GM18870 (cell line): ENCODE data around the gene NSUN5.
"Not testable (repeated sequence)": the region's sequence is repeated elsewhere in the genome, so short reads cannot be mapped to it uniquely, and the experiment has no call there.

Experiments
- ATAC-seq: cut with Tn5 transposase; IDR thresholded peaks from one replicate; pipeline ENCODE4 v1.9.1; 2021; ENCODE audit warnings: moderate library complexity; ENCODE audit not compliant: unreplicated experiment

The NSUN5 gene

DNA sequence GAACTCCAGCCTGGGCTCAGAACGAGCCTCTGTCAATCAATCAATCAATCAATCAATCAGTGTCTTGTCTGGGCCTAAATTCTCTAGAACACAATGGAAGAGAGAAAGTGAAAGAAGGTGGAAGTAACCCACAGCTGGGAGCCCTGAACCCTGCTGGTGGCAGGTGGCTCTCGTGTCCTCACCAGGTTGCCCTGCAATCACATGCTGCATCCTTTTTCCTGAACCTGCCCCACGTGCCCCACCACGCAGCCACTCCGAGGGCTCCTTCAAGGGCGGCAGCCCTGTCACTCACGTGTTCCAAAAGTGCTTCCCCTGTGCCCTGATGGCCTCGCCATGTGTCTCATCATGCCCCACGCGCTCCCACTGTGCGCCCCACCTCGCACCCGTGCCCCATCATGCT lies 18.8 kb upstream of the NSUN5 start:
- ATAC-seq = not testable (repeated sequence)

DNA sequence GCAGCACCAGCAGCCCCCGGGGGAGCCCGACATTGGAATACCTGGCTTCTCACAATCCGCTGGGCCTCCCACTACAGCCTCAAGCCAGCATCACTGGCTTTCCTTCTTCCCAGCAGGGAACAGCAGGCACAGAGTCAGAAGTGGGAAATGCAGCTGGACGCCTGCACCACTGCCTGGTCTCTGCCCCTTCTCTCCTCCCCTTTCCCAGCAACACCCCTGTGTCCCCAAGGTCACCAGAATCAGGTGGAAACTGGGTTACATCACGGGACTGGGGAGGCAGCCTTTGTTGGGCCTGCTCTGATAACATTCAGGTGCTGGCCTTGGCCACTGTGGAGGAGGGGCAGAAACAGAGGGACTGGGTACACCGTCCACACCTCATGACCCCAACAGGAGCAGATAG lies 16.8 kb upstream of the NSUN5 start:
- ATAC-seq = not testable (repeated sequence)

DNA sequence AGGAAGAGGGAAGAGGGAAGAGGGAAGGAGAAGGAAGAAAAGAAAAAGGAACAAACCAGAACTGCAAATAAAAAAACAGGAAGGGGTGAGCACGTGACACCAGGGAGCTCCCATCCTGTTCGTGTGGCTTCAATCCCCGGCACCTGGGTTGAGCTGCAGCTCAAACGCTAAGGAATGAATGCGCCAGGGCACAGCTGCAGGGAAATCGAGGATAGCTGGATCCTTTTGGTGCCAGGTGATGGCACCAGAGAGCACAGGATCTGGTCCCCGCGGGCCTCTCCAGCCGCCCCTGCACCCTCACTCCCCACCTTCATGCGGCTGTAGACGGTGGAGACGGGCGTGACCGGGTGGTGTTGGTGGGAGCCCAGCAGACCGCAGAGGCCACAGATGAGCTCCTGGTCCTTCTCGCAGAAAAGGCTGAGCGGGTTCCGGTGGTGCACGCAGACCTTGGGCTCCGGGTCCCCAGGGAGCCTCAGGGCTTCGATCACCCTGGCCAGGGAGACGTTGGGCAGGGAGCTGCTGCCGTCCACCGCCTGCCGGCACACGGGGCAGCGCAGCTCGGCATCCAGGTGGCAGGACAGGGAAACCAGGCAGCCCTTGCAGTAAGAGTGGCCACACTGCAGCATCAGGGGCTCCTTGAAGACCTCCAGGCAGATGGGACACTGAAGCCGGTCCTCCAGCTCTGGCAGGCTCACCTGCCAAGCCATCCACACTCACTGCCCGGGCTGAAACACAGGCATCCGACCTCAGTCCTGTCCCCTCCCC lies 15.6 kb upstream of the NSUN5 start:
- not testable (repeated sequence) for ATAC-seq

DNA sequence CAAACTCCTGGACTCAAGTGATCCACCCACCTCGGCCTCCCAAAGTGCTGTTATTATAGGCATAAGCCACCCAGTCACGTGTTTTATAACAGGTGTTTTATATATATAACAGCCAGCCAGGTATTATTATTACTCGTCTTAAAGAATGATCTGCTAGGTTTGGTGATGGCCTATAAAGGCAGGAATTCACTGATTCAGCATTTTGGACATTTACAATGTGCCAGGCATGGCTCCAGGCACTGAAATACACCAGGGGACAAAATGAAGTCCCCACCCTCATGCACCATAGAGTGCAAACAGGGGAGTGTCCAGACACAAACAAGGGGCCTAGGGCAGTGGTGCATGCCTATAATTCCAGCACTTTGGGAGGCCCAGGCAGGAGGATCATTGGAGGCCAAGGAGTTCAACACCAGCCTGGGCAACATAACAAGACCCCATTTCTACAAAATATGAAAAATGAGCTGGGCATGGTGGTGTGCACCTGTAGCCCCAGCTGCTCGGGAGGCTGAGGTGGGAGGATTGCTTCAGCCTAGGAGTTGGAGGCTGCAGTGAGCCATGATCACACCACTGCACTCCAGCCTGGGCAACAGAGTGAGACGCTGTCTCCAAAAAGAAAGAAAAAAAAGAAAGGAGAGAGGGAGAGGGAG lies 14.9 kb upstream of the NSUN5 start:
- ATAC-seq = not testable (repeated sequence)

DNA sequence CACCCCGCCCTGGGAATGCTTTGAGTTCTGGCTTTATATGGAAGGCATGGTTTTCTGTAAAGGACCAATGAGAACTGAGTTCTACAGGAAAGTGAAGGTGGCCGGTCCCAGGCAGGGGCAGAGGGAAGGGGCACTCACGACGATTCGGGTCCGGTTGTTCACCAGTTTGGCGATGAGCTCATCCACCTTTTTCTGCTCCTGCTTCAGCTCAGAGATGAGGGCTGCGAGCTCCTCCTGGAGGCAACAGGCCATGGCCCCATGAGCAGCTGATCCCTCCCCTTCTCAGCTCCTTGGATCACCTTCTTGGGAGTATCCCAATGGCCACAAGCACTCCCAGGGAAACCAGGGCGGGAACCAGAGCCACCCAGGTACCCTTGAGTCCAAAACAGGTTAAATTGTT lies 11.4 kb upstream of the NSUN5 start:
- not testable (repeated sequence) for ATAC-seq

DNA sequence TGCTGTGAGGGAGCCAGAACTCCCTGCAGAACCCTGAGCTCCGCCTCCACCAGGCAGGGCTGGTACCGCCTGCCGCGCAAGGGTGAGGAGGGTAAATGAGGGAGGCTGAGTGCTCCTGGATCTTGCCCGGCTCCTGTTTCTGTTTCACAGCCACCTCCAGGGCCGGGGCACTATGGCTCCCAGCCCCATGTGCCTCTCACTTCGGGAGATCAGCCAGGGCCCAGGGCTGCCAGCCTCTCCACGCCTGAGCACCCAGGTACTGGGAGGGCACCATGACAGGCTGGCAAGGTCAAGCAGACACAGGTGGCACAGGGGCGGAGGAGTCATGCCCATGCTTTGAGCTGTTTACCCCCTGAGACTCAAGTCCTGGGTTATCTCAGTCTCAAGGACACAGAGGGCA lies 10.9 kb upstream of the NSUN5 start:
- not testable (repeated sequence) for ATAC-seq

DNA sequence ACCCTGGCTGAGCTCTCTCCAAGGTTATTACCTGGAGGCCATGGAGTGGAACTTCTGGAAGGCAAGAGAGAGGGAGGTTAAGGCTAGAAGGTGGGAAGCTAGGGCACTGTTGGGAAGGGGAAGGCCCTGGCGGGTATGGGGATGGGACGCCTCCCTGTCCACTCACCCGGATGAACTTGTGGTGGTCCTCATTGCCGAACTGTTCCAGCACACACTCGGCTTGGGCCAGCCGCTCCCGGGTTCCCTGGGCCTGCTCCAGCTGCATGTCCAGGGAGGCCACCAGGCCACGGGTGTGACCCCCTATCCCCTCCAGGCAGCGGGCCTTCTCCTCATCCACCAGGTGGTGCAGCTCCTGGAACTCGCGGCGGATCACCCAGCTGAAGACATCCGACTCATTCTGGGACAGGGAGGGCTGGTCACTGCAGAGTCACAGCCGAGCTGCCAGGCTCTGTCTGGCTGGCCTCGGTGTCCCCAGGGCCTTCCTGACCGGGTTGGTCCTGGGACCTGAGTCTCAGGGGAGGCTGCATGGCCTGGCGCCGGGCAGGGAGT lies 10.1 kb upstream of the NSUN5 start:
- not testable (repeated sequence) for ATAC-seq

DNA sequence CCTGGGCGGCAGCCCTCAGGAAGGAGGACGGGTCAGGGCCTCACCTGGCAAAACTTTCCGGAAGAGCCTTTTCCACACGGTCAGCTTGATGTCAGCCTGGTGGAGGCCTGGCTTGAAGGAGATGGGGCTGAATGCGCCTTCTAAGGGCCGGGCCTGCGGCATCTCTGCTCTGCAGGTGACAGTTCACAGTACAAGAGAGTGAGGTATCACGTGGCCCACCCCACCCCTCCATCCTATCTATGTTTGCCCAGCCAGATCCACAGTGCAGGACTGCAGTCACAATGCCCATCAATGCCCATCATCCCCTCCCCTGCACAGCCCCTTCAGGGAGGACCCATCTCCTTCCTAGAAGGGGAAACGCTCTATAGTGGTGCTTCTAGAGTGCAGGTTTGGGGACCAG lies 7.9 kb upstream of the NSUN5 start:
- ATAC-seq = no peak

DNA sequence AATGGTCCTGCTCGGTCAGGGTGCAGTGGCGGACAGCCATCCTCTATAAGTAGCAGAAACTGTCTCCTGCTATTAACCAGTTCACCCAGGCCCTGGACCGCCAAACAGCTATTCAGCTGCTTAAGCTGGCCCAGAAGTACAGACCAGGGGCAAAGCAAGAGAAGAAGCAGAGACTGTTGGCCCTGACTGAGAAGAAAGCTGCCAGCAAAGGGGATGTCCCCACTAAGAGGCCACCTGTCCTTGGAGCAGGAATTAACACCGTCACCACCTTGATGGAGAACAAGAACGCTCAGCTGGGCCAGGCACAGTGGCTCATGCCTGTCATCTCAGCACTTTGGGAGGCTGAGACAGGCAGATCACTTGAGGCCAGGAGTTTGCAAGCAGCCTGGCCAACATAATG lies 5.6 kb upstream of the NSUN5 start:
- no peak for ATAC-seq

DNA sequence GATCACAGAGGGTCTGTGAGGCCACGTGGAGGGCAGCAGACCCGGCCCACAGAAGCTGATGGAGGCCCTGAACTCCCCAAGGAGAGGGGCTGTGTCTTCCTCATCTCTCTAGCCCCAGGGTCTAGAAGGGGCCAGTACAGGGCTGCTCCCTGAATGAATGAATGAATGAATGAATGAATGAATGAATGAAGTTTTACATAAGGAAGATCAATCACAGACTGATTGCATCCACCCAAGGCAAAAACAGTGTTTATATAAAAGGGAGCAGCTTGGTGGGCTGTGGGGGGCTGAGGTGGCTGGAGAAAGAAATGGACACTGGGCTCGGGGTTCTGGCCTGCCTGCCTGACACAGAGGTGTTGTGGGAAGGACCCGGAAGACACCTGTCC lies 4.9 kb upstream of the NSUN5 start:
- no peak for ATAC-seq

DNA sequence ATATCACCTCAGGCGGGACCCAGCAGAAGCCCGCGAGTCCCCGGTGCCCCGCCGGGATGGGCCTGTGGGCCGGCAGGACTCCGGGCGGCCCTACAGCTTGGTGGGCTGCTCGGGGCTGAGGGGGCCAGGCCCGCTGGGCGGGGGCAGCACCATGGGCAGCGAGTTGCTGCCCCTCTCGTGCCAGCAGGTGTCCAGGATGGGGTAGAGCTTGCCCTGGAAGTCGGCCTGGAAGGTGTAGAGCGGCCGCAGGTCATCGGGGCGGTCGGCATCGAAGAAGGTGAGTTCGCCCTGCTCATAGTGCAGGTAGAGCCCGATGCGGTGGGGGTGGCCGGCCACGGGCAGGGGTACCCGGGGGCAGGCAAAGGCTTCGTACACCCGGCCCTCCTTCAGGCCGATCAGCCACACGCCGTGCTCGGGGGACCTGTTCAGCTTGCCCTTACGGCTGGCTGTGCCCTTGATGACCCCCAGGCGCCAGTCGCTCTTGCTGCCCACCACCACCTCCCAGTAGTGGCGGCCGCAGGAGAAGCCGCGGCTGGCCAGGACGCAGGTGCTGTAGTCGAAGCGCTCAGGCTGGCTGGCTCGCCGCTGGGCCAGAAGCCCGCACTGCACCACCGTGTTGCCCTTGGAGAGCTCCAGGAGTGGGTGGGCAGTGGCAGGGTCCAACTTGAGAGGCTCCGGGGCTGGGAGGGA lies 4.3 kb upstream of the NSUN5 start:
- ATAC-seq = no peak

DNA sequence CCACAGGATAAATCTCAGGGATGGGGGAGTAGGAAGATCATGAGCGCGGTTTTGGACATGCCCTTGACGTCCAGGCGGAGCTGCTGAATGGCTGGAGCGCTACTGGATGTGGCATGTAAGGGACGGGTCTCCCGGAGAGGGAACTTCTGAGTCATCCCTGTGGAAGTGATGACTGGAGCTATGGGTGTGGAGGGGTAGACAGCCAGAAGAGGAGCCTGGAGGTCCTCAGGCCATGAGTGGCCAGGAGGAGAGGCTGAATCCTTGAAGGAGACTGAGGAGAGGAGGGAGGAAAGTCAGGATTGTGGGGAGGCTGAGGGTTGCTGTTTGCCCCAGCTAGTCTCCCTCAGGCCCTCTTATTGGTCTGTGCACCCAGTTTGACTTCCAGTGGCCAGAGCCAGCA lies 2.8 kb upstream of the NSUN5 start:
- not testable (repeated sequence) for ATAC-seq

DNA sequence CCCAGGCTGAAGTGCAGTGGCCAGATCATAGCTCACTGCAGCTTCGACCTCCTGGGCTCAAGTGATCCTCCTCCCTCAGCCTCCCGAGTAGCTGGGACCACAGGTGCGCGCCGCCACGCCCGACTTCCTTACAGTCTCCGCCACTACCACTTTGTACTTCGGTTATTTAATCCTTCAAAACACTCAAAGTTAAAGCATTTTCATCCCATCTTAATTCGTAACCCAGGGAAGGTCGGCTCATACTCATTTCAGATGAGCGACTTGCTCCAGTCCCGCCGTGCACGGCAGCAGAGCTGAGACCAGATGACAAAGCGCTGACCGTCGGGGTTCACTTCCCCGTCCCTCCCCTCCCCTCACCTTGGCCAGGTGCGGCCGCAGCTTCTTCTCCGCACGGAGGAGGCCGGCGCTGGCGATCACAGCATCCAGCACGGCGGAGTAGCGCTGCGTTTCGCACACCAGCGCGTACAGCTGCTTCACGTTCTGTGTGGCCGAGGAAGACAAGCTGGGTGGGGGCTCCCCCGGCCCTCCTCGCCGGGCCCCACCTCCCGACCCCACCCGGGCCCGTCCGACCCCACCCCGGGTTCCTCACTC lies 457 bp downstream of the NSUN5 start:
- ATAC-seq = peak; percentile 35

DNA sequence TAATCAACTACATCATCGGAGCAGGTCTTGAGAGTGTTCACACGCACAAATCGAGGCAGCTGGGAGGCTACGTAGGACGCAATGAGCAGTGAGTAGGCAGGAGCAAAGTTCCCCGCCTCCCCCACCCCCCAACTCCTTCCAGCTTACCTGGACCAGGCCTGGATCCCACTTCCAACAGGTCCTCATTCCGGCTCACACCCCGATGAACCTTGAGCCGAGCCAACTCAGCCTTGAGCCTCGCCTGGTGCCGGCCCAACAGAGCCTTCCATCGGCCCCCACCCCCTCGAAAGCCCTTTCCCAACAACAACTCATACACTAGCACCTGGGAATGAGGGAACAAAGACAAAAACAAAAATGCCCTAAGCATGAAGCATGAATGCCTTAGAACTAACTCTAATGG lies 1.2 kb downstream of the NSUN5 start:
- ATAC-seq = no peak

DNA sequence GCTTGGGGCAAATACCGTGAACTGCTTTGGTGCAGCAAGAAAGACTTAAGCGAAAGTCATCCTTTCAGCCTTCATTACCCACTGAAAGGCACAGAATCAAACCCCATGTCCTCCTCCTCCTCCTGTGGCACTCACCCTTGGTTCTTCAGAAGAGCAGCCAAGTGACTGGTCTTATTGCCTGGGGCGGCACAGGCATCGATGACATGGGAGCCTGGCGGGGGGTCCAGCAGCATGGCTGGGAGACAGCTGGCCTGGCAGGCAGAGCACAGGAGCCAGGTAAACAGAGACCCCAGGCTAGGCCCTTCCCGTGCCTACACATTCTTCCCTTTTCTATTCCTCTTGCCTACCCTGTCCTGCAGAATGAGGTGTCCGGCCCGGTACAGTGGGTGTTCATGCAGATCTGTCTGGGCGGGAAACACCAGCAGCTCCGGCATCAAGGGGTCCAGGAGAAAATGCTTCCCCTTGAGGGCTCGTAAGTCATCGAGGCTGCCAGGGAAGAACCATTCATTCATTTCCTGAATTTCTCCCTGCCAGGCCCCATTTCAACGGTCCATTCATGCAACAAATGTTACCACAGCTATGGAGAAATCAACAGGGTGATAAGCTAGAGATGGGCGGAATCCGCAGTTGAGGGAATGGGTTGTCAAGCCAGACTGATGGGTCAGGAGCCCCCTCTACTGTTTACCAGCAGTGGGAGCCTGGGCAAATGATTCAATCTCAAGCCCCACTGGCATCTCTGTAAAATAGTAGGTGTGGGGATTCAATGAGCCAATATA lies 3.8 kb downstream of the NSUN5 start:
- ATAC-seq = not testable (repeated sequence)

DNA sequence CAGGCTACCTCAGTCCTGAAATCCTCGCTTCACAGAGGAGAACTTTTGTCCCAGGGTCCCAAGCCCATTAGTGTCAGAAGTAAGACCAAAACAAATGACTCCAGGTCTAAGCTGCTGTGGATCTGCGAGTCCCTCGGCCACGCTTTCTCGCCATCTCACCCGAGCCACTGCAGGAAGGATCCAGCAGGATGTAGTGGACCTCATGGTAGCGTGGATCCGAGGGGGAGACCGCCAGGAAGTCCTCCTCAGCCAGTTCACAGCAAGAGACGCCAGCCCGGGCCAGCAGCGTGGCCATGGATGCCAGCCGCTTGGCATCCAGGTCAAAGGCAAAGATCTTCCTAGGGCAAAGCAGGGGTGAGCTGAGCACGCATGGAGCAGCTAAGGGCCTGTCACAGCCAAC lies 4.6 kb downstream of the NSUN5 start:
- ATAC-seq = no peak

DNA sequence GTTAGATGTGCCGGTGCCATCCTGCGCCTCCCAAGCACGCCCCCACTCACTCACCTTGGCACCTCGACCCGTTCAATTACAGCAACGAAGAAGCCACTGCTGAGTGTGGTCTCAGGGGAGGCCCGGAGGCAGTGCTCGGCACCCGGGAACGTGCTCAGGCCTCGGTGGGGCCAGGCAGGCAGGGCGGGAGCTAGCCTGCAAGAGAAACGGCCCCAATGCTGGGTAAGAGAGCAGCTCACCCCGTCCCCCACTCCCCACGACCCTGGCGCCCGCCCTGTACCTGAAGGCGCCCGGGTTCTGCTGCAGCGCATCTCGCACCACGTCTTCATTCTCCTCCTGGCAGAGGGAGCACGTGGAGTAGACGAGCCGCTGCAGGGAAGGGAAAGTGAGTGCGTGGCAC lies 5.1 kb downstream of the NSUN5 start:
- ATAC-seq = no peak

DNA sequence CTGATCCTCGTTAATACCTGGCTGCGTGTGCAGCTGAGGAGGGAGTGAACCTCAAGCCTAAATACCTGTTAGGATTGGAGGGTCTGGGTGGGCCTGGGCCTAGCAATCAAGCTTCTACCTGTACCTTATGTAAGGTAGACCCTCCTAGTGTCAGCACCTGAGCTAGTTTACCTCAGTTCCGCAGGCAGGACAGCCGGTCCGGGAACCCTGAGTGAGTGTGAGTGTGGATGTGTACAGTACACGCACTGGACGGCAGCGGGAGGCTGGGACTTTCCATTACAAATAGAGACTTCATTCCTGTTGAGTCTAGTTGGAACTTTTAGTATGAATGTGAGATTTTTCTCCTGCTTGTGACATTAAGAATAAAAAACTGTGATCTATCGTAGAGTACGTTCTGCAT lies 5.8 kb downstream of the NSUN5 start:
- not testable (repeated sequence) for ATAC-seq

DNA sequence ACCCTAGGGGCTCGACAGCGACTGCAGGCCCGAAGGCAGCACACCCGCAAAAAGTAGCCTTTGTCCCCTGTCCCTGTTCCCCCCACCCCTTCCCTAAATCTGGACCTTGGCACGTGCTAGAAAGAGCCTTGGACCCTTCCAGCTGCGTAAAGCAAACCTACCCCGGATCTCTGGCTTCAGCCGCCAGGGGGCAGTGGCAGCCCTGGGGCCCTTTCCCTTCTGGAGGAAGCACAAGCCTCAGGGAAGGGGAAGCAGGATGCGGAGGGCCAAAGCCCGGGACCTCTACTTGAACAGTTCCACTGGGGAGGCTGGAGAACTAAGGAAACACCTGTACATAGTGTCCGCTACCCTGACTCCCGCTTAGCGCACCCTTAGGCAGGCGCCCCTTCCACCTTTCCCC lies 7.5 kb downstream of the NSUN5 start:
- ATAC-seq = not testable (repeated sequence)

DNA sequence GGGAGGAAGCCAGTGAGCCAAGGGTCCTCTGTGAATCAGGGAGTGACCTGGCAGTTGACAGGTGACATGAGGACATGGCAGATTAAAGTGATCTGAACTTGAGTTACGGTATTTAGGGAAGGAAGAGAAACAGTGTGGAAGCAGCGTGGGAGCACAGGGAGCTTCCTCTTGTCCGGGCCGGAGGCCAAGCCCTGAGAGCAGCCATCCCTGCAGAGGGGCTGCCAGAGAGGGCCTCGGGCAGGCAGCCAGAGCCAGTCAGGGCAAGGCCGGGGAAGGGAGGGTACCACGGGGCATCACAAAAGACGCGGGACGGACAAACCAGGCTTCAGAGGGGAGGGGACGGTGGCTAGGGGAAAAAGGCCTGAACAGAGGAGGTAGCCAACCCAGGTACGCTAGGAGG lies 8.8 kb downstream of the NSUN5 start:
- not testable (repeated sequence) for ATAC-seq

DNA sequence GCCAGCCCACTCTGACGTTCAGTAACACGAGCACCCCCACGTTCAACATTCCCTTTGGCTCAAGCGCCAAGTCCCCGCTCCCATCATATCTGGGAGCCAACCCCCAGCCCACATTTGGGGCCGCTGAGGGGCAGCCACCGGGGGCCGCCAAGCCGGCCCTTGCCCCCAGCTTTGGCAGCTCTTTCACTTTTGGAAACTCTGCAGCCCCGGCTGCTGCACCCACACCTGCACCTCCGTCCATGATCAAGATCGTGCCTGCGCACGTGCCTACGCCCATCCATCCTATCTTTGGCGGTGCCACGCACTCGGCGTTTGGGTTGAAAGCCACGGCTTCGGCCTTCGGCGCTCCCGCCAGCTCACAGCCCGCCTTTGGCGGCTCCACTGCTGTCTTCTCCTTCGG lies 10.9 kb downstream of the NSUN5 start:
- not testable (repeated sequence) for ATAC-seq
